Measurements from ENCODE around the gene RARB.

RARB gene

DNA sequence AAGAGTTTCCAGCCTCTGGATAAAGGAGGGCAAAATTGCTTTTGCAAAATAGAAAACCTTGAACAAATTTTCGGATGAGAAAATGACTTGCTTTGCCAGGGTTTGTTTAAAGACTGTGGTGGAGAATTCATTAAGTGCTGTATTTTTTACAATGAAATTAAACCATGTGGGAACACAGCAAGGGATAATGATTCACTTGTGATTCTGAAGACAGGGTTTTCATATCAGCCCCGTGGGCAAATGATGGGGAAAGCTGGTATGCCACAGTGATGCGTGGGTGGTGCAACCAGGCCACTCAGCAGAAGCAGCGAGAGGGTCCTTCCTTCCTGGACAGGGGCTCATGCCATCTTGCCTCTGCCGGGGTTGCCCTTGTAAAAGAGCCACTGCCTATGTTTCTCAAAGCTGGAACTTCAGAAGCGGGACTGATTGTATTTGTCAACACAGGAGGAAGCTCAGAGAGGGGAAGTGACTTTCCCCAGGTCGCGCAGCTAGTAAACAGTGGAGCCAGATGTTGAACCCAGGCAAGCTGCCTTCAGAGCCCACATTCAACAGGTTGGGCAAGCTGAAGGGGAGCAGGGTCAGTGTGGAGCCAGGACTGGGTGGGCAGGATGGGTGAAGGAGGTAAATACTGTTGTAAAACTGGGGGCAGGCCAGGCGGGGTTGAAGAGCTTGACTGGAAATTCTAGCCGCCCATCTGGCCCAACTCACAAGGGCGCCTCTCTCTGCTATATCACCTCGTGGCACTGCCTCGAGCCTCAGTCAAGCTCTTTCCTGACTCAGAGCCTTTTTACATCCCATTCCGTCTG lies 157.5 kb downstream of the RARB start:
- no peak overlapping the region for H4K8ac ChIP-seq (ENCODE audit: low read depth, low read length)
- no peak overlapping the region for H3K4me2 ChIP-seq (ENCODE audit: low read length)
- no CpG with 5 or more reads among the region's 14 CpGs for WGBS (ENCODE audit: extremely low coverage, insufficient coverage, low lambda C conversion rate)
- H3K79me2 ChIP-seq (ENCODE audit: control insufficient read depth, insufficient read depth, low read length), result no peaks in the 10 kb centered on the region
- H3K27me3 ChIP-seq (ENCODE audit: insufficient read depth, low read length, poor library complexity), result no peaks in the 10 kb centered on the region
- H3K36me3 ChIP-seq (ENCODE audit: control insufficient read depth, insufficient read depth, low read length), result no peaks in the 10 kb centered on the region
- H4K5ac ChIP-seq (ENCODE audit: low read length), result no peak overlapping the region
- H2AK5ac ChIP-seq (ENCODE audit: low read length), result no peak overlapping the region
- DNase-seq, result no peak
- no peak overlapping the region for H3K27ac ChIP-seq (ENCODE audit: low read depth, low read length)
- no peak overlapping the region for H2BK15ac ChIP-seq (replicated peaks; ENCODE audit: low read depth)
- H3K18ac ChIP-seq (ENCODE audit: low read length), result no peak overlapping the region
- no peaks in the 10 kb centered on the region for H3K79me1 ChIP-seq (ENCODE audit: low read length)
- no peak overlapping the region for H3K9ac ChIP-seq (ENCODE audit: low read length)
- no peak overlapping the region for H2BK5ac ChIP-seq (ENCODE audit: low read length)
- no peaks in the 10 kb centered on the region for H3K4me1 ChIP-seq (ENCODE audit: control insufficient read depth, low read depth, low read length)
- no peak overlapping the region for H3K4me3 ChIP-seq (ENCODE audit: low read length)
- no peak overlapping the region for H2BK120ac ChIP-seq (ENCODE audit: low read depth, low read length)
- H3K23ac ChIP-seq (ENCODE audit: low read length), result no peak overlapping the region
- no peak overlapping the region for H3K4ac ChIP-seq (ENCODE audit: low read depth, low read length)
- no peak overlapping the region for H3K56ac ChIP-seq (ENCODE audit: low read length)

DNA sequence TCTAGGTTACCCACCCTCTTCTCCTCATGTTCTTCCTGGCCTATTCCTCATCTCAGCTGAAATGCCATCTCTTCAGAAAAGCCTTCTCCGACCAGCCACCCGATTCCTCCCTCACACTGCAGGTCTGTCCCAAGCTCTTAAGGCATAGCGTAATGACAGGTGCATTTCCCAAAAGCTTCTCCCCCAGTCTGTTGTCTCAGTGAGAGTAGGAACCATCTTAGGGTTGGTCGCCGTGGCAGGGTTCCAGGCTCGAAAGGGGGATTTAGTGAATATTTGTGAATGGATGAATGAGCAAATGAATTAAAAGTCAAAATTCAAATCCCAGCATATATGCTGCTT lies 158.1 kb downstream of the RARB start:
- Histone ChIP-seq H4K5ac (ENCODE audit: low read length) (no peak overlapping the region), H3K23ac (ENCODE audit: low read length) (no peak overlapping the region), H3K79me1 (ENCODE audit: low read length) (no peaks in the 10 kb centered on the region), H3K4me1 (ENCODE audit: control insufficient read depth, low read depth, low read length) (no peaks in the 10 kb centered on the region), H3K36me3 (ENCODE audit: control insufficient read depth, insufficient read depth, low read length) (no peaks in the 10 kb centered on the region), H3K27ac (ENCODE audit: low read depth, low read length) (no peak overlapping the region), H2AK5ac (ENCODE audit: low read length) (no peak overlapping the region), H2BK15ac (replicated peaks; ENCODE audit: low read depth) (no peak overlapping the region), H3K18ac (ENCODE audit: low read length) (no peak overlapping the region), H3K4ac (ENCODE audit: low read depth, low read length) (no peak overlapping the region), H3K27me3 (ENCODE audit: insufficient read depth, low read length, poor library complexity) (no peaks in the 10 kb centered on the region), H2BK120ac (ENCODE audit: low read depth, low read length) (no peak overlapping the region), H3K9ac (ENCODE audit: low read length) (no peak overlapping the region), H2BK5ac (ENCODE audit: low read length) (no peak overlapping the region), H3K4me2 (ENCODE audit: low read length) (no peak overlapping the region), H4K8ac (ENCODE audit: low read depth, low read length) (no peak overlapping the region), H3K79me2 (ENCODE audit: control insufficient read depth, insufficient read depth, low read length) (no peaks in the 10 kb centered on the region), H3K4me3 (ENCODE audit: low read length) (no peak overlapping the region), H3K56ac (ENCODE audit: low read length) (no peak overlapping the region)
- no peak for DNase-seq
- no CpG with 5 or more reads among the region's 6 CpGs for WGBS (ENCODE audit: extremely low coverage, insufficient coverage, low lambda C conversion rate)

GRCh38 chr3:25586553-25586952 lies 158.5 kb downstream of the RARB start:
- no peak overlapping the region for H3K4ac ChIP-seq (ENCODE audit: low read depth, low read length)
- no peak overlapping the region for H3K9ac ChIP-seq (ENCODE audit: low read length)
- H2BK15ac ChIP-seq (replicated peaks; ENCODE audit: low read depth), result no peak overlapping the region
- no peak for DNase-seq
- WGBS (ENCODE audit: extremely low coverage, insufficient coverage, low lambda C conversion rate), result no CpG with 5 or more reads among the region's 11 CpGs
- no peak overlapping the region for H3K18ac ChIP-seq (ENCODE audit: low read length)
- H3K4me2 ChIP-seq (ENCODE audit: low read length), result no peak overlapping the region
- H3K4me3 ChIP-seq (ENCODE audit: low read length), result no peak overlapping the region
- no peaks in the 10 kb centered on the region for H3K79me1 ChIP-seq (ENCODE audit: low read length)
- no peak overlapping the region for H3K56ac ChIP-seq (ENCODE audit: low read length)
- H2AK5ac ChIP-seq (ENCODE audit: low read length), result no peak overlapping the region
- H4K8ac ChIP-seq (ENCODE audit: low read depth, low read length), result no peak overlapping the region
- no peak overlapping the region for H2BK120ac ChIP-seq (ENCODE audit: low read depth, low read length)
- no peaks in the 10 kb centered on the region for H3K27me3 ChIP-seq (ENCODE audit: insufficient read depth, low read length, poor library complexity)
- H3K27ac ChIP-seq (ENCODE audit: low read depth, low read length), result no peak overlapping the region
- no peak overlapping the region for H3K23ac ChIP-seq (ENCODE audit: low read length)
- no peaks in the 10 kb centered on the region for H3K36me3 ChIP-seq (ENCODE audit: control insufficient read depth, insufficient read depth, low read length)
- H2BK5ac ChIP-seq (ENCODE audit: low read length), result no peak overlapping the region
- H3K4me1 ChIP-seq (ENCODE audit: control insufficient read depth, low read depth, low read length), result no peaks in the 10 kb centered on the region
- no peaks in the 10 kb centered on the region for H3K79me2 ChIP-seq (ENCODE audit: control insufficient read depth, insufficient read depth, low read length)
- H4K5ac ChIP-seq (ENCODE audit: low read length), result no peak overlapping the region

DNA sequence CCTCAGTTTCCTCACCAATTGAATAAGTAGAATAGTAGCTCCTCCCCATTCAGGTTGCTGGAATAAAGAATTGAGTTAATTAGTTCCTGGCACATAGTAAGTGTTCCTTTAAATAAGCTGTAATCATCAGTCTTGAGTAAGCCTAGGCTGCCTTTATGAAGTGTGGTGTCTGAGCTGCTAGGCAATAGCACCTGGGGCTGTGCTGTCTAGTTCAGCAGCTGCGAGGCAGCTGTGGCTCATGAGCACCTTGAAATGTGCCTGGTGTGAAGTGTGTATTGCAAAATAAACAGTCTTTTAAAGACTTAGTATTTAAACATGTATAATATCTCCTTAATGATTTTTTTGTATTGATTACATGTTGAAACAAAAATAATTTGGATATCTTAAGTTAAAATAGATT lies 159.0 kb downstream of the RARB start:
- H3K9ac ChIP-seq (ENCODE audit: low read length), result no peak overlapping the region

GRCh38 chr3:25587526-25587925 lies 159.5 kb downstream of the RARB start:
- H3K9ac ChIP-seq (ENCODE audit: low read length), result no peak overlapping the region
- no CpG with 5 or more reads among the region's 5 CpGs for WGBS (ENCODE audit: extremely low coverage, insufficient coverage, low lambda C conversion rate)
- no peak overlapping the region for H3K27ac ChIP-seq (ENCODE audit: low read depth, low read length)
- no peak overlapping the region for H3K56ac ChIP-seq (ENCODE audit: low read length)
- H3K23ac ChIP-seq (ENCODE audit: low read length), result no peak overlapping the region
- no peaks in the 10 kb centered on the region for H3K36me3 ChIP-seq (ENCODE audit: control insufficient read depth, insufficient read depth, low read length)
- no peaks in the 10 kb centered on the region for H3K79me2 ChIP-seq (ENCODE audit: control insufficient read depth, insufficient read depth, low read length)
- H2BK15ac ChIP-seq (replicated peaks; ENCODE audit: low read depth), result no peak overlapping the region
- H3K27me3 ChIP-seq (ENCODE audit: insufficient read depth, low read length, poor library complexity), result no peaks in the 10 kb centered on the region
- no peak overlapping the region for H4K5ac ChIP-seq (ENCODE audit: low read length)
- no peak for DNase-seq
- H3K79me1 ChIP-seq (ENCODE audit: low read length), result no peaks in the 10 kb centered on the region
- no peak overlapping the region for H3K4me3 ChIP-seq (ENCODE audit: low read length)
- H2AK5ac ChIP-seq (ENCODE audit: low read length), result no peak overlapping the region
- H2BK5ac ChIP-seq (ENCODE audit: low read length), result no peak overlapping the region
- H3K4ac ChIP-seq (ENCODE audit: low read depth, low read length), result no peak overlapping the region
- H3K4me1 ChIP-seq (ENCODE audit: control insufficient read depth, low read depth, low read length), result no peaks in the 10 kb centered on the region
- no peak overlapping the region for H3K4me2 ChIP-seq (ENCODE audit: low read length)
- H4K8ac ChIP-seq (ENCODE audit: low read depth, low read length), result no peak overlapping the region
- no peak overlapping the region for H2BK120ac ChIP-seq (ENCODE audit: low read depth, low read length)
- H3K18ac ChIP-seq (ENCODE audit: low read length), result no peak overlapping the region

More for the DNA sequence above, 159.0 kb downstream of the RARB start:
- Histone ChIP-seq H3K36me3 (ENCODE audit: control insufficient read depth, insufficient read depth, low read length) (no peaks in the 10 kb centered on the region), H3K23ac (ENCODE audit: low read length) (no peak overlapping the region), H2AK5ac (ENCODE audit: low read length) (no peak overlapping the region), H3K27me3 (ENCODE audit: insufficient read depth, low read length, poor library complexity) (no peaks in the 10 kb centered on the region), H3K27ac (ENCODE audit: low read depth, low read length) (no peak overlapping the region), H3K79me2 (ENCODE audit: control insufficient read depth, insufficient read depth, low read length) (no peaks in the 10 kb centered on the region), H3K4me1 (ENCODE audit: control insufficient read depth, low read depth, low read length) (no peaks in the 10 kb centered on the region), H2BK15ac (replicated peaks; ENCODE audit: low read depth) (no peak overlapping the region), H3K4ac (ENCODE audit: low read depth, low read length) (no peak overlapping the region), H3K79me1 (ENCODE audit: low read length) (no peaks in the 10 kb centered on the region), H3K4me3 (ENCODE audit: low read length) (no peak overlapping the region), H3K18ac (ENCODE audit: low read length) (no peak overlapping the region), H4K5ac (ENCODE audit: low read length) (no peak overlapping the region), H3K4me2 (ENCODE audit: low read length) (no peak overlapping the region), H4K8ac (ENCODE audit: low read depth, low read length) (no peak overlapping the region), H2BK5ac (ENCODE audit: low read length) (no peak overlapping the region), H2BK120ac (ENCODE audit: low read depth, low read length) (no peak overlapping the region), H3K56ac (ENCODE audit: low read length) (no peak overlapping the region)
- WGBS (ENCODE audit: extremely low coverage, insufficient coverage, low lambda C conversion rate), result no CpG with 5 or more reads among the region's 1 CpG
- DNase-seq, result no peak

DNA sequence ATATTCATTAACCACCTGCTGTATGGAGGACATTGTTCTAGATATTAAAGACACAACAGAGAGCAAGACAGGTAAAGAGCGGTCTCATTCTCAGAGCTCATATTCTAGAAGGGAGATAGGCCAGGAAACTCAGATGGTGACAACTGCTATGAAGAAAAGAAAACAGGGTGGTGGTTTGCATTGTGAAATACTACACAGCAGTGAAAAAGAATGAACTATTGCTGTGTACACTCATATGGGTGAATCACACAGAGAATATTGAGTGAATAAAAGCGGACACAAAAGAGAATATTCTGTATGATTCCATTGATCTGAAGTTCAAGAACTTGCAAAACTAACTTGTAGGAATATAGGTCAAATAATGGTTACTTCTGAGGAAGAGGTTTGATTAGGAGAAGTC lies 159.9 kb downstream of the RARB start:
- no peaks in the 10 kb centered on the region for H3K79me1 ChIP-seq (ENCODE audit: low read length)
- H2BK15ac ChIP-seq (replicated peaks; ENCODE audit: low read depth), result no peak overlapping the region
- no peaks in the 10 kb centered on the region for H3K27me3 ChIP-seq (ENCODE audit: insufficient read depth, low read length, poor library complexity)
- no peak for DNase-seq
- no peak overlapping the region for H2BK5ac ChIP-seq (ENCODE audit: low read length)
- no peak overlapping the region for H3K4me3 ChIP-seq (ENCODE audit: low read length)
- H3K4me1 ChIP-seq (ENCODE audit: control insufficient read depth, low read depth, low read length), result no peaks in the 10 kb centered on the region
- no peak overlapping the region for H2BK120ac ChIP-seq (ENCODE audit: low read depth, low read length)
- H2AK5ac ChIP-seq (ENCODE audit: low read length), result no peak overlapping the region
- no peak overlapping the region for H3K23ac ChIP-seq (ENCODE audit: low read length)
- no peak overlapping the region for H3K27ac ChIP-seq (ENCODE audit: low read depth, low read length)
- no peak overlapping the region for H3K4ac ChIP-seq (ENCODE audit: low read depth, low read length)
- no peak overlapping the region for H3K18ac ChIP-seq (ENCODE audit: low read length)
- WGBS (ENCODE audit: extremely low coverage, insufficient coverage, low lambda C conversion rate), result no CpG with 5 or more reads among the region's 2 CpGs
- no peaks in the 10 kb centered on the region for H3K36me3 ChIP-seq (ENCODE audit: control insufficient read depth, insufficient read depth, low read length)
- no peaks in the 10 kb centered on the region for H3K79me2 ChIP-seq (ENCODE audit: control insufficient read depth, insufficient read depth, low read length)
- H4K5ac ChIP-seq (ENCODE audit: low read length), result no peak overlapping the region
- H4K8ac ChIP-seq (ENCODE audit: low read depth, low read length), result no peak overlapping the region
- no peak overlapping the region for H3K9ac ChIP-seq (ENCODE audit: low read length)
- H3K4me2 ChIP-seq (ENCODE audit: low read length), result no peak overlapping the region
- no peak overlapping the region for H3K56ac ChIP-seq (ENCODE audit: low read length)
